H1 (cell line): ENCODE measurements around the gene LAMA3. TPM values are rescaled to one million over a fixed set of nuclear protein-coding genes. Genes with fewer than 3 reads are reported as not detected.
A peak's percentile ranks its signal among the peaks of the same experiment; 100 is the strongest.

Experiments
- CTCF ChIA-PET: fragments of 300-600 bp; sonication (Branson Sonifier 250); formaldehyde crosslinking; loops from one replicate; lab custom pipeline; 2021; ENCODE audit not compliant: partially characterized antibody; lab: Charles Lee
- POLR2A ChIA-PET: fragments of 300-600 bp; sonication (Branson Sonifier 250); formaldehyde crosslinking; loops from one replicate; lab custom pipeline; 2021; ENCODE audit warnings: inconsistent platforms; ENCODE audit not compliant: partially characterized antibody; lab: Charles Lee
- DNase-seq, 2 experiments: peaks; one replicate each; pipeline versions ENCODE4 v3.0.0 to v3.0.0-alpha.2; 2010 to 2022; ENCODE audit warnings: low spot score in 2 of 2, low read depth in 1 of 2, mixed read lengths in 1 of 2
- FAIRE-seq: peaks from 2 replicates; lab custom pipeline; 2011; peaks lifted over from hg19 to GRCh38; lab: Jason Lieb, UNC
- H2AFZ ChIP-seq: 2 replicates; pipeline ENCODE4 v1.8.1; 2012; ENCODE audit warnings: low read length, inconsistent platforms
- H2AK5ac ChIP-seq: 2 replicates; pipeline ENCODE4 v1.6.1; 2013; ENCODE audit warnings: low read depth, low read length
- H2BK120ac ChIP-seq: replicated peaks from 2 replicates; pipeline ENCODE3; 2013; ENCODE audit warnings: low read depth, low read length, inconsistent platforms
- H2BK12ac ChIP-seq: 2 replicates; pipeline ENCODE4 v1.6.1; 2013; ENCODE audit warnings: low read depth, low read length
- H2BK15ac ChIP-seq: 2 replicates; pipeline ENCODE4 v1.6.1; 2013; ENCODE audit warnings: low read length
- H2BK20ac ChIP-seq: 2 replicates; pipeline ENCODE4 v1.6.1; 2013; ENCODE audit warnings: low read length
- H2BK5ac ChIP-seq: 2 replicates; pipeline ENCODE4 v1.6.1; 2013; ENCODE audit warnings: low read depth, low read length
- H3K14ac ChIP-seq: 2 replicates; pipeline ENCODE4 v1.6.1; 2013; ENCODE audit warnings: inconsistent platforms; ENCODE audit not compliant: insufficient read length
- H3K18ac ChIP-seq: 2 replicates; pipeline ENCODE4 v1.6.1; 2013; ENCODE audit warnings: low read length; ENCODE audit errors: extremely low read depth
- H3K23ac ChIP-seq: 2 replicates; pipeline ENCODE4 v1.6.1; 2013; ENCODE audit warnings: inconsistent platforms; ENCODE audit not compliant: insufficient read length
- H3K23me2 ChIP-seq: 2 replicates; pipeline ENCODE4 v1.6.1; 2013; ENCODE audit warnings: low read depth, low read length
- H3K27ac ChIP-seq: 2 replicates; pipeline ENCODE4 v1.6.1; 2011; ENCODE audit warnings: low read depth, low read length, inconsistent platforms
- H3K27me3 ChIP-seq, 4 experiments: replicated peaks in 1 of 4; 1 replicate in 1 of 4; 2 replicates in 3 of 4; pipeline versions ENCODE4 v1.6.1 to v1.8.1; 2011 to 2013; ENCODE audit warnings: low read length in 3 of 4, mild to moderate bottlenecking in 3 of 4, inconsistent platforms in 2 of 4, mixed read lengths in 2 of 4, moderate library complexity in 1 of 4; ENCODE audit not compliant: control insufficient read depth in 3 of 4, insufficient read depth in 3 of 4; ENCODE audit errors: extremely low read depth in 1 of 4
- H3K36me3 ChIP-seq, 4 experiments: 2 replicates each; pipeline versions ENCODE4 v1.6.1 to v1.8.1; 2011 to 2013; ENCODE audit warnings: mild to moderate bottlenecking in 4 of 4, low read length in 3 of 4, moderate library complexity in 2 of 4, control low read depth in 1 of 4, inconsistent platforms in 1 of 4; ENCODE audit not compliant: insufficient read depth in 4 of 4, control insufficient read depth in 2 of 4
- H3K4ac ChIP-seq: replicated peaks from 2 replicates; pipeline ENCODE3; 2013; ENCODE audit warnings: low read length, low read depth, mixed read lengths, inconsistent platforms; ENCODE audit not compliant: insufficient read length
- H3K4me1 ChIP-seq, 4 experiments: replicated peaks in 1 of 4; 1 replicate in 1 of 4; 2 replicates in 3 of 4; pipeline versions ENCODE4 v1.6.1 to v1.8.1; 2011 to 2013; ENCODE audit warnings: low read length in 3 of 4, inconsistent platforms in 2 of 4, mixed read lengths in 1 of 4; ENCODE audit not compliant: insufficient read depth in 4 of 4, control insufficient read depth in 3 of 4
- H3K4me2 ChIP-seq, 2 experiments: 2 replicates each; pipeline versions ENCODE4 v1.6.1 to v1.8.1; 2011 to 2013; ENCODE audit warnings: low read depth in 2 of 2, low read length in 2 of 2, control low read depth in 1 of 2, inconsistent platforms in 1 of 2, mild to moderate bottlenecking in 1 of 2; ENCODE audit not compliant: insufficient read depth in 1 of 2
- H3K4me3 ChIP-seq, 4 experiments: fragments of 200-600, 300-600 bp in 1 of 4; sonication (generic), shearing (Covaris generic), sonication (Bioruptor Twin) in 1 of 4; 2 replicates each; pipeline versions ENCODE4 v1.5.1 to v1.8.1; 2011 to 2016; ENCODE audit warnings: low read length in 4 of 4, low read depth in 3 of 4, control low read depth in 2 of 4, inconsistent platforms in 2 of 4, mild to moderate bottlenecking in 2 of 4, mixed read lengths in 1 of 4, moderate library complexity in 1 of 4; ENCODE audit not compliant: insufficient read depth in 2 of 4; ENCODE audit errors: extremely low read depth in 1 of 4
- H3K56ac ChIP-seq: replicated peaks from 2 replicates; pipeline ENCODE3; 2013; ENCODE audit warnings: low read depth, mild to moderate bottlenecking, mixed read lengths, low read length, inconsistent platforms; ENCODE audit not compliant: insufficient read length
- H3K79me1 ChIP-seq: 2 replicates; pipeline ENCODE4 v1.6.1; 2013; ENCODE audit warnings: low read depth, low read length, control low read depth
- H3K79me2 ChIP-seq, 2 experiments: 2 replicates each; pipeline versions ENCODE4 v1.6.1 to v1.8.1; 2012 to 2013; ENCODE audit warnings: low read length in 2 of 2, mild to moderate bottlenecking in 2 of 2, inconsistent platforms in 1 of 2; ENCODE audit not compliant: insufficient read depth in 2 of 2, control insufficient read depth in 1 of 2
- H3K9ac ChIP-seq, 4 experiments: replicated peaks in 1 of 4; 1 replicate in 1 of 4; 2 replicates in 3 of 4; pipeline versions ENCODE4 v1.6.1 to v1.8.1; 2011 to 2013; ENCODE audit warnings: low read depth in 3 of 4, low read length in 3 of 4, control low read depth in 2 of 4, mild to moderate bottlenecking in 2 of 4, moderate library complexity in 2 of 4, inconsistent platforms in 1 of 4; ENCODE audit errors: extremely low read depth in 1 of 4
- H3K9me3 ChIP-seq, 2 experiments: 2 replicates each; pipeline versions ENCODE4 v1.6.1 to v1.8.1; 2012 to 2013; ENCODE audit warnings: mild to moderate bottlenecking in 2 of 2, moderate library complexity in 2 of 2, control low read depth in 1 of 2, inconsistent platforms in 1 of 2, low read depth in 1 of 2, low read length in 1 of 2, mixed read lengths in 1 of 2; ENCODE audit not compliant: insufficient read depth in 2 of 2
- H4K20me1 ChIP-seq, 2 experiments: replicated peaks in 1 of 2; 2 replicates each; pipeline versions ENCODE3 to v1.8.1; 2011 to 2013; ENCODE audit warnings: inconsistent platforms in 2 of 2, low read length in 2 of 2, mild to moderate bottlenecking in 1 of 2; ENCODE audit not compliant: insufficient read depth in 2 of 2, control insufficient read depth in 1 of 2
- H4K5ac ChIP-seq: 2 replicates; pipeline ENCODE4 v1.6.1; 2013; ENCODE audit warnings: low read length, low read depth, mixed read lengths, inconsistent platforms; ENCODE audit not compliant: insufficient read length
- H4K8ac ChIP-seq: 2 replicates; pipeline ENCODE4 v1.8.0; 2013; ENCODE audit warnings: mild to moderate bottlenecking, moderate library complexity, low read length, inconsistent platforms; ENCODE audit not compliant: insufficient read depth; ENCODE audit errors: extremely low read depth
- H4K91ac ChIP-seq: replicated peaks from 2 replicates; pipeline ENCODE3; 2013; ENCODE audit warnings: low read length, mixed read lengths, inconsistent platforms; ENCODE audit not compliant: insufficient read length
- HDAC6 ChIP-seq: IDR thresholded peaks from one replicate; pipeline ENCODE4 v1.7.1; 2012; ENCODE audit warnings: low read depth, mild to moderate bottlenecking, inconsistent platforms, low read length, moderate library complexity
- NANOG ChIP-seq: IDR thresholded peaks from 2 replicates; pipeline ENCODE4 v1.6.1; 2011; ENCODE audit warnings: low read length, low read depth, mild to moderate bottlenecking, inconsistent platforms; ENCODE audit not compliant: insufficient read depth, poor library complexity, severe bottlenecking
- RAD21 ChIP-seq, 2 experiments: IDR thresholded peaks in 1 of 2; conservative IDR thresholded peaks in 1 of 2; 2 replicates each; pipeline ENCODE4 v1.6.1; 2011; ENCODE audit warnings: low read depth in 2 of 2, low read length in 2 of 2, improper control_type of control experiment in 1 of 2, inconsistent platforms in 1 of 2, mild to moderate bottlenecking in 1 of 2, moderate library complexity in 1 of 2
- USF2 ChIP-seq: IDR thresholded peaks from 2 replicates; pipeline ENCODE4 v1.6.1; 2011; ENCODE audit warnings: low read length, improper control_type of control experiment
- WGBS, 2 experiments: shearing (Covaris generic) in 1 of 2; methylation state at CpG; one replicate each; pipeline versions ENCODE4 v1.1.6 to v1.1.7; 2013 to 2015; ENCODE audit warnings: low lambda C conversion rate in 2 of 2, mixed read lengths in 2 of 2, inconsistent platforms in 1 of 2, low coverage in 1 of 2, missing lambda C conversion rate in 1 of 2; ENCODE audit not compliant: insufficient replicate concordance in 2 of 2, insufficient coverage in 1 of 2, insufficient read length in 1 of 2; ENCODE audit errors: extremely low coverage in 1 of 2, missing lambda C conversion rate in 1 of 2; 5-methylcytosine and 5-hydroxymethylcytosine counted together
- polyA plus RNA-seq, 7 experiments: library from polyadenylated mRNA; depleted of rRNA in 3 of 7; stranded (reverse) in 5 of 7; unstranded in 2 of 7; fragments of >200 nt in 5 of 7; fragments of 200-250 nt in 2 of 7; gene quantifications; 1 replicate in 5 of 7; 2 replicates in 1 of 7; 4 replicates in 1 of 7; pipeline versions ENCODE4 v1.2.1 to v1.2.3, GENCODE V29; 2011 to 2013; ENCODE audit warnings: missing spikeins in 2 of 7, mixed read lengths in 2 of 7
- total RNA-seq: library from RNA; stranded (reverse); fragmentation: NEBNext Ultra II Directional; extraction: Animal tissue kit (Norgen Biotek cat#: 25700); gene quantifications from 2 replicates; pipeline ENCODE4 v1.2.1, GENCODE V29; 2021

The LAMA3 gene
- total and polyA plus RNA-seq, 2 of the 8 experiments (the other 6 are each of a cell fraction or from before 2014, with no cell fraction given), result 0.76 to 5.0 TPM

DNA sequence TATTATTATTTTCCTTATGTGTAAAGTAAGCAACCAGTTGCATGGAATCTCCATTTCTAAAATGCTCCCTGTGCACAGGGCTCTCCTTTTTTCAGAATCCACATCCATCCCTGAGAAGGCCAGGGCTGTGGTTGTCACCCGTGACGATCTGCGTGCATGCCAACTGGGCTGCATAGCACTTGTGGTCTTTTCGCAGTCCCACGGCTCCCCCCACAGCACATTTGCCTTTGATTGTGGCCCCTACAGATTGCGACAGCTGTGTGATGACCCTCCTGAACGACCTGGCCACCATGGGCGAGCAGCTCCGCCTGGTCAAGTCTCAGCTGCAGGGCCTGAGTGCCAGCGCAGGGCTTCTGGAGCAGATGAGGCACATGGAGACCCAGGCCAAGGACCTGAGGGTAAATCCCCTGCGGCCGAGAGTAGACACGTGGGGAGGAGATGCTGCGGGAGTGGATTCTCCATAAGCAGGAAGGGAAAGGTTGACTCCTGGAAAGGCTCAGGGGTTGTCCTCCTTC lies 205.5 kb downstream of the LAMA3 start:
- no peak for TF ChIP-seq USF2
- TF ChIP-seq HDAC6, result no peak
- no peak for TF ChIP-seq NANOG
- TF ChIP-seq RAD21 (IDR thresholded peaks at IDR 0.05 in 1 of 2, conservative IDR thresholded peaks at IDR 0.05 in 1 of 2; ENCODE audit: low read depth in 2 of 2, low read length in 2 of 2), result 0 out of 4 replicates have a peak, but pooled peaks of 1 of the 2 experiments have one; percentile 10
- H3K23ac ChIP-seq, result no peak overlapping the region
- H2BK15ac ChIP-seq, result no peak overlapping the region
- H2AFZ ChIP-seq, result no peak overlapping the region
- no peak overlapping the region for H4K91ac ChIP-seq
- H3K9me3 ChIP-seq, result no peaks in the 10 kb centered on the region
- H3K9ac ChIP-seq, result no peak overlapping the region
- no peak overlapping the region for H3K4me2 ChIP-seq
- H2AK5ac ChIP-seq, result no peak overlapping the region
- no peaks in the 10 kb centered on the region for H3K27me3 ChIP-seq
- POLR2A ChIA-PET, result no interaction called here
- H2BK20ac ChIP-seq, result no peak overlapping the region
- FAIRE-seq (no peak), DNase-seq (no peak)
- H2BK5ac ChIP-seq, result no peak overlapping the region
- no peaks in the 10 kb centered on the region for H3K79me1 ChIP-seq
- CTCF ChIA-PET, result interaction anchor here (1.6 to 3.0 kb wide), 2 partner anchors 17 to 25 kb away, joined by 4 to 14 read pairs; no protein-coding TSS in a partner anchor
- H3K4me1 ChIP-seq, result no peaks in the 10 kb centered on the region
- H4K5ac ChIP-seq, result no peak overlapping the region
- H4K8ac ChIP-seq, result no peak overlapping the region
- H3K27ac ChIP-seq, result no peak overlapping the region
- WGBS, 2 experiments, result 87% methylated on average over 14 of the region's 14 CpGs; no CpG with 5 or more reads in 1 of the 2 experiments
- no peak overlapping the region for H2BK120ac ChIP-seq
- no peak overlapping the region for H3K4me3 ChIP-seq
- H3K18ac ChIP-seq, result no peak overlapping the region
- no peak overlapping the region for H3K56ac ChIP-seq
- H3K14ac ChIP-seq, result no peak overlapping the region
- no peaks in the 10 kb centered on the region for H3K79me2 ChIP-seq
- no peak overlapping the region for H2BK12ac ChIP-seq
- no peaks in the 10 kb centered on the region for H3K23me2 ChIP-seq
- H3K36me3 ChIP-seq, result no peaks in the 10 kb centered on the region
- H3K4ac ChIP-seq, result no peak overlapping the region
- no peaks in the 10 kb centered on the region for H4K20me1 ChIP-seq
